Measurements from ENCODE around the gene TBC1D1.

The TBC1D1 gene

DNA sequence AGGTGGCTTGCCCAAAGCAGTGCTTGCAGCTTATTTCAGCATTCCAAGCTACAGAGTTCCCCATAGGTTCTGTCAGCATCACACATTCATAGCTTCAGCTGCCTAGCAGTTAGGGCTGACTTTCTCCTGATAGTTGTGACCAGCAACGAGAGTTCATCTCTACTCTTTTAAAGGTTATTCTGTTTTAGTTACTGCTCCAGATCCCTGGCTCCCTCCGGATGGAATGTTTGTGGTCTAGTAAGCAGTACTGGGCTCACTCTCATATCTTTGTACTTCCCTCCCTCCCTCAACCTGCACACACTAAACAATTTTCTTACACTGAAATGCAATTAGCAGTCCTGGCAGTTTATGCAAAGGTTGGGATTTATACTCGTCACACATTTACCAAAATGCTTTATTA is 113.2 kb downstream of the TBC1D1 start:
- no peak for TF ChIP-seq REST (IDR thresholded peaks at IDR 0.05; ENCODE audit: insufficient read depth in 1 of 2, low read depth in 2 of 2, low read length in 2 of 2)
- TF ChIP-seq SIN3A (IDR thresholded peaks at IDR 0.05; ENCODE audit: borderline replicate concordance, insufficient read depth, low read length), result no peak
- TF ChIP-seq TAF1 (IDR thresholded peaks at IDR 0.05; ENCODE audit: borderline replicate concordance, insufficient read depth, low read length), result no peak
- TF ChIP-seq FOXP2 (optimal IDR thresholded peaks at IDR 0.05; ENCODE audit: borderline replicate concordance, extremely low read depth, extremely low read length, insufficient read depth), result no peak

- no peak for TF ChIP-seq SIN3A (IDR thresholded peaks at IDR 0.05; ENCODE audit: borderline replicate concordance, insufficient read depth, low read length)
- TF ChIP-seq POLR2AphosphoS5 (IDR thresholded peaks at IDR 0.05; ENCODE audit: low read depth, low read length), result no peak
- TF ChIP-seq TAF1 (IDR thresholded peaks at IDR 0.05; ENCODE audit: borderline replicate concordance, insufficient read depth, low read length), result no peak
- TF ChIP-seq FOXP2 (optimal IDR thresholded peaks at IDR 0.05; ENCODE audit: borderline replicate concordance, extremely low read depth, extremely low read length, insufficient read depth), result no peak
- no peak for TF ChIP-seq REST (IDR thresholded peaks at IDR 0.05; ENCODE audit: insufficient read depth in 1 of 2, low read depth in 2 of 2, low read length in 2 of 2)
Observed at GRCh38 chr4:38004887-38005286, 114.0 kb downstream of the TBC1D1 start.

DNA sequence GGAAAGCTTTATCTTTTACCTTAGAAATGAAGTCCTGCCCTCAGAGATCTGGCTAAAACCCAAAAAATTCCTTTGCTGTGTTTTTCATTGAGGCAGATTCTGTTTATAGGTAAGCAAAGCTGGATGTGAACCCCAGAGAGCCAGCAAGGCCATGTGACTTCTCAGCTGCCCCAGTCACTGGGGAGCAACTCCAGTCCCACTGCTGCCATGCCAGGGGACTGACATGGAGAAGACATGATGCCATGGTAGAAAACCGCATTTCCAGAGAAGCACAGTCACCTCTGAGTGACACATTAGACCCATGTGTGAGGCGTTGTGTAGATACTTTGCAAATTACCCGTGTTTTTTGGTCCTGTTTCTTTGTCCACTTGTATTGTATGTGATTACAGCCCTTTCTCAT is 114.8 kb downstream of the TBC1D1 start:
- TF ChIP-seq FOXP2 (optimal IDR thresholded peaks at IDR 0.05; ENCODE audit: borderline replicate concordance, extremely low read depth, extremely low read length, insufficient read depth), result no peak
- TF ChIP-seq REST (IDR thresholded peaks at IDR 0.05; ENCODE audit: insufficient read depth in 1 of 2, low read depth in 2 of 2, low read length in 2 of 2), result no peak
- no peak for TF ChIP-seq POLR2AphosphoS5 (IDR thresholded peaks at IDR 0.05; ENCODE audit: low read depth, low read length)
- TF ChIP-seq SIN3A (IDR thresholded peaks at IDR 0.05; ENCODE audit: borderline replicate concordance, insufficient read depth, low read length), result no peak
- TF ChIP-seq TAF1 (IDR thresholded peaks at IDR 0.05; ENCODE audit: borderline replicate concordance, insufficient read depth, low read length), result no peak

DNA sequence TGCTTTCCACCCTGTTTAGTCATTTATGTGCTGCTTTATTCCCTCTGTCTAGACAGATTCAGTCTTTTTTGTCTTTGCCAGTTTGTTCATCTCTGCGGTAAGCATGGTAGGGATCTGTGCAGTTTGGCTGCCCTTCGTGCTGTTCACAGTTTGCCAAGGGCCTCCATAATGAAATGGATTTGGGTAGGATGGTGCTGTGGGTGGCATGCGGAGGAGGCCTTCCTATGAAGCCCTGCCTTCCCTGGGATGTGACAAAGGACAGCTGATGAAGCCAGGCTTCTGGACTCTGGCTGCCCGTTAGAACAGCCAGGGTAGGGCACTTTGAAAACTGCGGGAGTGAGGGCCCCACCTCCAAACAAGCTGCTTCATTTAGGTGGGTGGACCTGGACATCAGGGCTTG is 116.8 kb downstream of the TBC1D1 start:
- TF ChIP-seq POLR2AphosphoS5 (IDR thresholded peaks at IDR 0.05; ENCODE audit: low read depth, low read length), result no peak
- TF ChIP-seq FOXP2 (optimal IDR thresholded peaks at IDR 0.05; ENCODE audit: borderline replicate concordance, extremely low read depth, extremely low read length, insufficient read depth), result no peak
- no peak for TF ChIP-seq SIN3A (IDR thresholded peaks at IDR 0.05; ENCODE audit: borderline replicate concordance, insufficient read depth, low read length)
- TF ChIP-seq REST (IDR thresholded peaks at IDR 0.05; ENCODE audit: insufficient read depth in 1 of 2, low read depth in 2 of 2, low read length in 2 of 2), result no peak
- no peak for TF ChIP-seq TAF1 (IDR thresholded peaks at IDR 0.05; ENCODE audit: borderline replicate concordance, insufficient read depth, low read length)

- no peak for TF ChIP-seq POLR2AphosphoS5 (IDR thresholded peaks at IDR 0.05; ENCODE audit: low read depth, low read length)
- no peak for TF ChIP-seq FOXP2 (optimal IDR thresholded peaks at IDR 0.05; ENCODE audit: borderline replicate concordance, extremely low read depth, extremely low read length, insufficient read depth)
- no peak for TF ChIP-seq TAF1 (IDR thresholded peaks at IDR 0.05; ENCODE audit: borderline replicate concordance, insufficient read depth, low read length)
- no peak for TF ChIP-seq SIN3A (IDR thresholded peaks at IDR 0.05; ENCODE audit: borderline replicate concordance, insufficient read depth, low read length)
- no peak for TF ChIP-seq REST (IDR thresholded peaks at IDR 0.05; ENCODE audit: insufficient read depth in 1 of 2, low read depth in 2 of 2, low read length in 2 of 2)
Observed at GRCh38 chr4:38008571-38009021, 117.7 kb downstream of the TBC1D1 start.
